Measurements from ENCODE around the gene HEPN1. TPM values are rescaled to one million over a fixed set of nuclear protein-coding genes. Genes with fewer than 3 reads are reported as not detected.
A peak's percentile ranks its signal among the peaks of the same experiment; 100 is the strongest.

HEPN1 gene
- total RNA-seq, 1 experiment from 2014 or later: not detected

DNA sequence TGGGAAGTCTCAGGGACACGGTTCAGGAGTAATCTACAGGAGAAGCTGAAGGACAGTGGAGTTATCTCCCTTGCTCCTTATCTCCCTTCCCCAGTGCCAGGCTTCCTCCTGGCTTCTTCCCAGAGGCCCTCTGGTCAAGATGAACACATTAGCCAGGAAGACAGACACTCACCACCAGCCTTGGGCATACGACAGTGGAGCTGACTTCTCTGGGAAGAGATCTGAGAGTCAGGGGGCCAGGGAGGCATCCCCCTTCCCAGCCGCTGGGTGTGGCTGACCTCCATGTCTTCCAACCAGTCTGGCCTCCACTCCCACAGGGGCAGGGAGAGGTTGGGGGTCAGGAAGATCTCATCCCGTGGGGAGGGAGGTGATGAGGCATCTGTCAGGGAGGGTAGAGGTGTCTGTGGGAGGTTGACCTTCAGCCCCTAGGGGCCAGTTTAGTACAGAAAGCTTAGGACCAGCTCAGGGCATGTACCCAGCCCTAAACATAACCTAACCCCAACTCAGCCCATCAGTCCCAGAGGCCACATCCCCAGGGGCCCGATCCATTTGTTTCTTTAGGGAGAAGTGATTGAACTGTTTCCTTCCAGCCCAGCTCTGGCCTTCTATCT is 34.1 kb upstream of the HEPN1 start:
- DNase-seq (ENCODE audit: low read depth): no peak

DNA sequence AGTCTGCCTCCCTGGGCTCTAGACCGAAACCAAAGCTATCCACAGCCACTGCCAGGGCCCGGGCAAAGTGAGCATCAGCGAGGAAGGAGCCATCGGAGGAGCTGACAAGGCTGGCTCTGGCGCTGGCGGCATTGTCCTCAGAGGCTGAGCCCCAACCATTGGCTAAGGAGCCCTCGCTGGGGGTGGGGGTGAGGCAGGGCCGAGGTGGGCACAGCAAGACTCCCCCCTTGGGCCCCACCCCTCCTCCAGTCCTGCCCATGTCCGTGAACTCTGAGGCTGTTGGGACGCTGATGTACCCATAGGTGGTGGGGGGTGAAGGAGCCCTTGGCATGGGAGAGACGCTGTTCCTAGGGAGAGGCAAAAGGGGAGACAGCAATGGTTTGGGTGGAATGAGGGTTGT is 32.6 kb upstream of the HEPN1 start:
- no peak for DNase-seq (ENCODE audit: low read depth)

DNA sequence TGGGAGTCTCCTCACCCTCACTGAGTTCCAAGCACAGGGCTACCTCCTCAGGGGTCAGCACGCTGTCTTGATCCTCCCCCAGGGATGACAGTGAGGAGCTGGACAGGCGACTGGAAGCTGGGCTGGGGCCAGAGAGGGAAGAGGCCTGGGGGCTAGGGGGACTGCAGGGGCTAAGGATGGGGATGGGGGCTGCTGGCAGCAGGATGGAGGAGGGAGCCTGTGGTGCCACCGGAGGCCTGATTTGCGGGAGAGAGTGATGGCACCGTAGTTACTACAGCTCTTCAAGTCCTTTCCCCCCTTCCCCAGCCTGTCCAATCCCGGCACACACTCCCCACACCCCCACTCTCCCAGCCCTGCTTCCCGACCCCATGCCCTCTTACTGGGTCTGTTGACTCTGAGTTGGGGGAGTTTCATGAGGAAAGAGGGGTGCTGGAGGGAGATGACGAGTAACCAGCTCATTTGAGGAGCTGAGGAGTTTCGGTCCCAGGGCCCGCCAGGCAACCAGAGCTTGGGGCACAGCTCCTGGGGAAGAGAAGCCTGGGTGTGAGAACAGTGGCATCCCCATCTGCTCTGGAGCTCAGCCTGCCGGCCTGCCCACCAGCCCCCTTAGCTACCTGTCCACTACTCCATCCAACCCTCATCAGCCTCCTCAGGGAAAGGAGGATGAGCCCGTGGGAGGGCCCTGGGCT is 31.9 kb upstream of the HEPN1 start:
- no peak for DNase-seq (ENCODE audit: low read depth)

DNA sequence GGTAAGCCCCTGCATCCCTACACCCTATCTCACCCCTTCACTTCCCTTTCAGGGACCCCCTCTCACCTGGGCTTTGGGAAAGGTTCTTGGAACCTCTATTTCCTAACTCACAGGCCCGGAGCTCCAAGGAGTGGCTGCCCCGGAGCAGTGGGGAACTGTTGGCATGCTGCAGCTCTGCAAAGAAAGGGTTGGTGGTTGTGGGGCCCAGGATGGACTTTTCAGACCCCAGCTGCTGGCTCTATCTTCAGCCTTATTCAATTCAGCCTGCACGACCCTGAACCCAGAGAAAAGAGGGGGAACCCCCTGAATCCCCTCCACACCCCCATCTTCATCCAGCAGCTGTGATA is 31.4 kb upstream of the HEPN1 start:
- DNase-seq (ENCODE audit: low read depth): no peak

DNA sequence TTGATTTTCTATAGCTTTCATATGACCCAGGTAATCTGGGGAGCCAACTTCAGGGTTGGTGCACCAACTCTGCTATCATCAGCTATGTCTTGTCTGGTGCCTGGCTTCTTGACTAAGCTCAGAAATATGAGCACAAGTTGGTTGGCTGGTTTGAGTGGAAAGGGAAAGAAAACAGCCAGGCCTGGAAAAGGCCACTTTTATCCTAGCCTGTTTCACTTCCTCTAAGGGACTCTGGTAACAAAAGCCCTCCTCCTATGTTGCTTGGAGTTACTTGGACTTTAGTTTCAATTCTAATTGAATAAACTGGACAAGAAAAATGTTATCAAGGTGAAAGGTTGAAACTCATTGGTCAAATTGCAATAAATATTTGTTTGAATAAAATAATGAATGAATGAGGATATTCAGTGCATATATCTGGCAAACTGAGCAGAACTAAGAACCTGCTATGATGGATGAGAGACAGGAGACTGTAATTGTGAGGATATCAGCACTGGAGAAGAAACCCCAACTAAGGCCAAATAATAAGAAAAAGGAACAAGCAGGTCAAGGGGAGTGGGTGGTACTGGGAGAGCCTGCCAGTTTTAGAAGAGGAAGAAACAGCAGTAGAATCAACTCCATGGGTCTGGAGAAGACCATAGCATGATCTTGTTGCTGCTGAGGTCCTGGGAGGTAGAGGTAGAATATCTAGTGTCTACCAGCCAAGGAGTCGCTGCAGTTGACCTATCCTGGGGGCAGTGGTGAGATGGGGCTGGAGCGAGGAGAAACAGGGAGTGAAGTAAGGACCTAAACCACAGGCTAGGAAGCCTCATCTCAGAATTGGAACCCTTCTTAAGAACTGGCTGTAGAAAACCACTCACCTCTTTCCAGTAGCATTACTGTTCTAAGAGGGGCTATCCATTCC is 29.6 kb upstream of the HEPN1 start:
- no peak for DNase-seq (ENCODE audit: low read depth)

DNA sequence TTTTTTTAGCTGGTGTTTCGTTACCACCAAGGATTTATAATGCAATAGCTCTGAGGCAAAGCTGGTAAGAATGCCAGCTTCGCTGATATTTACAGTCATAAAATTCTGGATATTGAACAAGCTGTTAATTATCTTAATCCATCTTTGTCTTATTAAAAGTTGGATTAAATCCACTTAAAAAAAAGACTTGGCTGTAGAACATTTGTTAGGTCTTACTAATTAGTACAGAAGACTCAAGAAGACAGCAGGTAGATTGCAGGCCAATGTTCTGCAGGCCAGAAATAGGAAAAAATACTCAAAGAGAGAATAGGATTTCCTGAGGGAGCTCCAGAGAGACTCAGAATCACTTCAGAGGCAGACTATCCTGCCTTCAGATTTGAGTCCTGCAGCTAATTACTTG is 28.9 kb upstream of the HEPN1 start:
- no peak for DNase-seq (ENCODE audit: low read depth)

DNA sequence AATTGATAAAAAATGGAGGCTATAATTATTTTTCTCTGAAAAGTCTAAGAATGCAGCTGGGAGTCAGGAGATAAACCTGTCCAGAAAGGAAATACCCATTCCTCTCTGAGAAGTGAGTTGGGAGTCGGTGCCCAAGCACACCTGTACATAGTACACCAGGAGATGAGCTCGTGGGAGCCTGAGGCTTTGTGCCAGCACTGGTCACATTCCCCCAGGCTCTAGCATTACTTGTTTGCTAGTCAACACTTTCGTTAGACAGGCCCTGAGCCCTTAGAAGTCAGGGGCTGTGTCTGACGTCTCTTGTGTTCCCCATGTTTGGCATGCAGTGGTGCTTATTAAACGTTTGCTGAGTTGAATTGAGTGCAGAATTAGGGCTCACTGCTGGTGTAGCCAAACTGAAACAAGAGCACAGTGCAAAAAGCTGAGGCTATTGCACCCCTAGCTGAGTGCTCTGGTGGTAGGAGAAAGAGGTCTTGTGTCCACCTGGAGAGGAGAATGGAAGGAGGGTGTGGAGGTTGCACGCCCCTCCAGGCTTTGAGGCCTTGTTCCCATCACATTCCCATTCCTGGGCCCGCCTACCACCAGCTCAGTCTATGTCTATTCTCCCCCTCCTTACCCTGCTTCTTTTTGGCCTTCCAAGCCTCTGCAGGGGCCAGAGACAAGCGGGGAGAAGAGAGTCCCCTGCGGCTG is 28.2 kb upstream of the HEPN1 start:
- DNase-seq (ENCODE audit: low read depth): no peak

DNA sequence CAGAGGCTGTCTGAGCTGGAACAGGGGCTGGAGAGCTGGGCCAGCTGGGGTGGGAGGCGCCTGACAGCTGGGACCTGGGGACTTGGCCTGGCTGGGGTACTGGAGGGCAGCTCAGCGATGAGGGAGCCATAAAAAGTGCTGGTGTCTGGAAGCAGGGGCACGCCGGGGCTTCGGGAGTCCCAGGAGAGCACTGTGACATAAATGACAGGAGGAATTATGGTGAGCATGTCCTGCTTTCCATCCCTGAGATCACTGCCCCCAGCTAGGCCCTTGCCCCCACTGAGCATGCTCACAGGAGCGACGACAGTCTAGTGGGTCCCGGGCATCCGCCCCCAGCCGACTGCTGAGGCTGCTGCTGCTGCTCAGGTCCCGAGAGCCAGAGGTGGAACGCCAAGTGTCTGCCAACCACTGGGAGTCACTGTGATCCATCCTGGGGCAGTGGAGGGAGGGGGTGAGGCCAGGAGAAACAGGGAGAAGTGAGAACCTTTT is 27.6 kb upstream of the HEPN1 start:
- DNase-seq (ENCODE audit: low read depth): no peak

DNA sequence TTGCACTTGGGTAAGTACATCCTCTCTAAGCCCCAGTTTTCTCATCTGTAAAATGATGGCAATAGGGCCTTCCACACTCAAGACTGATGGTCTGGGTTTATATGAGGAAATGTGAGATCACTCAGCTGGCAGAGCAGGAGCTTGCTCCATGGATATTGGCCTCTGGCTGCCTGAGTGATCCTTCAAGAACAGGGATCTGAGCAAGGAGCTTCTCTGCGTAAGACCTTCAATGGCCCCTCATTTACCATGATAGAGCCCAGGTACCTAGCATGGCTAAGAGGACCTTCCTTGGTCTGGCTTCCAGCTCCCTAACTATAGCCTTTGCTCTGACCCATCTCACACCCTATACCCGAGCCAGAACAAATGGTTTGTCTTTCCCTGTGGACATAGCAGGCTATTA is 26.9 kb upstream of the HEPN1 start:
- DNase-seq (ENCODE audit: low read depth): no peak

DNA sequence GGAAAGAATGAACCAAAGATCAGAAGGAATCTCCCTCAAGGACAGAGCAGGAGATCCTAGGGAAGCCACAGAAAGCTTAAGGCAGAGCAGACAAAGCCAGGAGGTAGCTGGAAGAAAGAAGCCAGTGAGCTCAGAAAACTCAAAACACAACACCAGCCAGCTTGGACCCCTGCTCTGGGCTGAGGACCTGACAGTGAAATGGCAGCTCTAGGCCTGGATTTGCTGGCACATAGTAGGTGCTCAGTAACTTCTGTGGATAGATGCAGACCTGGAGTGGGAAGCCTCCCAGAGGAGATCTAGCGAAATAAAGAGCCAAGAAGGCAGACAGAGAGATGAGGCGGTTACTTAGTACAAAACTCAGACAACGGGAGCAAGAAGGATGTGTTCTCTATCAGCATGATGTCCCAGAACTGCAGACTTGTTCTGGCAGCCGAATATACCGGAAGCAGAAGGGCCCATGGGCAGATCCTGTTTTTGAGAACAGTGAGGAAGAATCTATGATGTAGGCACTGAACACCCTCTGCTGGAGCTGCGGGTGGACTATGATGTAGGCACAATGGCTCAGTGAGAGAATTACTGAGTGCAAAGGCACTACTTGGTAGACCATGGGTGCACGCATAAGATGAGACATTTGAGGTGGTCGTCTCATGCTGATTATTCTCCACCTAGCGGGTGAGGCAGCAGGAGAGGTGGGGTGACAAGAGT is 26.1 kb upstream of the HEPN1 start:
- no peak for DNase-seq (ENCODE audit: low read depth)

DNA sequence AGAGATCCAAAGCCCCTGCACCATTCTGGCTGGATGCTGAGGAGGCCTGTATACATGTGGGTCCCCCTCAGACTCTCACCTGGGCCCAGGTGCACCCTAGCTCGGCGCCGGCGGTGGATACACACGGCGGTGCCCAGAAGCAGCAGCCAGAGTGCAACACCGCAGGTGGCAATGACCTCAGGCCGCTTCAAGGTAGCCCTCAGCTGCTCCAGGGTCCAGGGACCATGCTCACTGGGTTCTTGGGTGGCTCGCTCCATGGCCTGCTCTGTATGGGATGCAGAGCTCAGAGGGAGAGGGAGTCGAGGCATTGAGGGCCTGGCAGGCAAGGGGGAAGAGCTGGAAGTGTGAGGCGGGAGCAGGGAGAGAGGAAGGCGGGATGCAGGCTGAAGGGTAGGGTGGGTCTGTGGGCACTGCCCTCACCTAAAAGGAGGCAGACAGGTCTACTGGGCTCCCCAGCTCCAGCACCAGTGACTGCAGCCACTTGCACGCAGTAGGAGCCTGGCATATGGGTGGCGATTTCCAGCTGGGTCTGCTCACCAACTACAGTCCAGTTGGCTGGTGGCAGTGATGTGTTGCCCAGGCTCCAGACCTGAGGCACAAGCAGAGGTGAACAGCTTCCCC is 25.2 kb upstream of the HEPN1 start:
- no peak for DNase-seq (ENCODE audit: low read depth)

DNA sequence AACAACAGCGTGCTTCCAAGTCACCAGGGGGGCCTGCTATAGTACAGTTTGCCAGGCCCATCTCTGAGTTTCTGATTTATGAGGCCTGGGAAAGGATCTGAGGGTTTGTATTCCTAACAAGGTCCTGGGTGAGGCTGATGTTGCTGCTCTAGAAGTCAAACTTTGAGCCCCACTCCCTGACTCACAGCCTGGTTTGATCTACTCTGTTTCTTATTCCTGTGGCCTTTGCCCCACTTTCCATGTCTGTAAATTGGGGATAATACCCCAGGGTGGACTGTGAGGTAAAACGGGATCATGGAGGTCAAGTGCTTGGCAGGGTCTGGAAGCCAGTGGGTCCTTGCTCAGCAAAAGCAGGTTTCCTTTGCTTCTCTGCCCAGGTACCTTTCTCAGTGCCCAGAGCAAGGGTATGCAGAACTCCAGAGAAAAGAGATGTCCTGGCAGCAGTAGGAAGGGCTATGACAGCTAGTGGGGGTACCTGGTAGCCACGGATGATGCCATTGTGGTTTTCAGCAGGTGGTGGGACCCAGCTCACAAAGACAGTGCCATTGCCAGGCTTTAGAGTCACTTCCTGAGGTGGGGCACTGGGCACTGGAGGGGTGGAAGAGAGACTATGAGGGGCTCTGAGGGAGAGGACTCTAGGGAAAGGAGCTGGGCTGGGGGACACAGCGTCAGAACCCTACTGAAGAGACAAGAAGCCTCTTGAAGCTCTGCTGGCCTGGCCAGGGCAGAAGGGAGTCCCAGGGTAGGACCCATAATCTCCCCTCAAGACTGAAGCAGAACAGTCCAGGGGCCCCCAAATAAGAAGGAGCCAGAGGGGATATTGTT is 24.2 kb upstream of the HEPN1 start:
- DNase-seq (ENCODE audit: low read depth): no peak

DNA sequence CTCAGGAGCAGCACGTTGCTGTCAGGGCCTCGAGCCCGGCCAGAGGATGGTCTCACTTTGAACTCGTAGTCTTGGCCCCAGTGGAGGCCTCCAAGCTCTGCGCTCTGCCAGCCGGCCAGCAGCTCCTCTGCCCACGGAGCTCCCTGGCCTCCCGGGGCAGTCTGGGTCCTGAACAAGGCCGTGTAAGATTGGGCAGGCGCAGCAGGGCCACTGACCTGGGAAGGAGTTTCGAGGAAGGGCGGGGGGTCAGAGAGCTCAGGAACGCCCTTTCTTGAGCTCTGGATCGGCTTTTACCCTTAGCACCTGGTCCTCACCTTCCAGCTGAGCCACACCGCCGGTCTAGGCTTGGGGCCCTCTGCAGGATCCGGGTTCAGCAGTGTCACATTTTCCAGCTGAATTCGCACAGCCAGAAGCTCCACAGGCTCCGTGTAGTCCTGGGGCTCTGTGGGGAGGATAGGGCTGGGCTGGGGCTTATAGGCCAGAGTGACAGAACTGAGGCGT is 23.5 kb upstream of the HEPN1 start:
- DNase-seq (ENCODE audit: low read depth): no peak

DNA sequence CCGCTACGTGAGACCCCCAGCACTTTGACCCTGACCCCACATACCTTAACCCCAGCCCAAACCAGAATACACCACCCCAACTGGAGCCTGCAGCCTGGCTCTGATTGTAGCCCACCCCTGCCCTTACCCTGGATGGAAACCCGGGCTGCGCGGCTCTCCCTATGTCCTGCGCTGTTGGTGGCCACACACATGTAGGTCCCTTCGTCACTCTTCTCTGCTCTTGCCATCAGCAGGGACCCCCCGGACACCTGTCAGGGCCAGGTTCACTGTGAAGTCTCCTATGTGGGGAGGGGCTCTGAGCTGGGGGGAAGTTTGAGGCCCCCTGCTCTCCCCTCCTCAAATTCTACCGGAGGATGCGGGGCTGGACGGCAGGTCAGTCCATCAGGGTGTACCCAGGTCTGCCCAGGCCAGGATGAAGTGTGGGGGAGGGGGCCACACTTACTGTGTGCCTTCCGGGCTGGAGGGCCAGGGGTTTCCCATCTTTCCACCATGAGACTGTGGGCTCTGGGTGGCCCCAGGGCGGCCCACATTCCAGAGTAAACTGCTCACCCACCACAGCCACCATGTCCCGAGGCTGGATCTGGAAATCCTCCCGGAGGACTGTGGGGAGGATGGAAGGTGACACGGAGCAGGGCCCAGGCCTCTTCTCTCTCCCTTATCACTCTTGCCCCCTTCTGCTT is 22.8 kb upstream of the HEPN1 start:
- peak; percentile 66 for DNase-seq (ENCODE audit: low read depth)

DNA sequence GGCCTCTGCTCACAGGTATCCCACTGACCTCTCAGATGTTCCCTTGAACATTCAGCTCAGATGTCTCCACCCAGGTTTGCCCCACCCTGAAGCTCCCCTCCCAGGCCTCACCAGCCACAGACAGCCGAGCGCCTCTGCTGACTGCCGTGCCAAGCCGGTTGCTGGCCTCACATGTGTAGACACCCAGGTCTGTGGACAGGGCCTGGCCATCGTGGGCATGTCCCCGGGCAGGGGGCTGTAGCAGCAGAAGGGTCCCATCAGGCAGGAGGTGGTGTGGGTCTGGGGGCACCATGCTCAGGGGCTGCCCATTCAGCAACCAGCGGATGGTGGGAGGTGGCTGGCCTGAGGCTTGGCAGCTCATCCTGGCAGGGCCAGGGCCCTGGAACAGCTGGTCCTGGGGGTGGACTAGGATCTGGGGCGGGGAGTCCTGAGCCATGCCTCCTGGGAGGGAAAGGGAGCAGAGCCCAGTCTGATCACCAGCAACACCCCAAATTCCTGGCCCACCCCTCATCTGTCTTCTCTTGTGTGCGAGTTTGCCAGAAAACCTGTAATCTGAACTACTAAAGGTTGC is 22.1 kb upstream of the HEPN1 start:
- DNase-seq (ENCODE audit: low read depth): no peak

DNA sequence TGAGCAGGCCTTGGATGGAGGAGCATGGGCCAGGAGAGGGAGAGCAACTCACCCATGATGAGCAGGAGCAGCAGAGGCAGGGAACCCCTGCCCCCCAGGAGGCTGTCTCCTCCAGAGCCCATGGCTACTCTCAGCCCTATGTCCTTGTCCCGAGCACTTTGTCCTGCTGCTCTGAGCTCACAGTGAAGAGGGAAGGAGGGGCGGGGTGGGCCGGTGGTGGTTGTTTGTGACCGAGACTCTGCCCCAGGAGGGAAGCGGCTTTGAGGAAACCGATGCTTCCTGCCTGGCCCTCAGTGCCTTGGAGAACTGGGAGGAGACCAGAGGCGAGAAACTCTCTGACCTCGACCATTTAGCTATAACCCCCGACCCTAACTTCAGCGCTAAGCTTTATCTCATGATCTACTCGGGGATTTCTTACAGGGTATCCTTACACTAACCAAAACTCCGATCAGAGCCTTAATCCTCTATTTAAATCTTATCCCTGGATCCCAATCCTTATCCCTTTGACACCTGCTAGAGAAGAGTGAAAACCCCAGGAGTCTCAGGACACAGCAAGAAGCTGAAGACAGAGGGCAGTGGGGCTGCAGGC is 21.3 kb upstream of the HEPN1 start, which contains the start of gene ROBO4:
ROBO4 (minus strand) TSS at position 192 of the 589 bp plus-strand sequence; CDS start at position 122, 70 bp downstream.
- DNase-seq (ENCODE audit: low read depth): no peak

DNA sequence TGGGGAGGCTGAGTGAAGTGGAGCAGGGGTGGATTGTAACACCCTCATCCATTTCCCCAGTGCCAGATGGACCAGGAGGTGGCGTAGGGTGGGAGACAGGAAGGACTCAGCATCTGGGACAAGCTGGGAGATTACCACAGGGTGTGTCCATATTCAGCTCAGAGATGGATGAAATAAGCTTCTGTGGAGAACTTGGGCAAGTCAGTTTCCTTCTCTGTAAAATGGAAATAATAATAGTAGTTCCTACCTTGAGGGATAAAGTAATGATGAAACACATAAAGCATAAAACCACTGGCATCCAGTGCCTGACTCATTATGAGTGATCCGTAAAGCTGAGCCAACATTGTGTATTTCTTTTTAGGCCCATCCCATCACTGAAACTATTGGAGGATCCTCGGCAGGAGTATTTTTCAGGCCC is 20.8 kb upstream of the HEPN1 start:
- peak; percentile 86 for DNase-seq (ENCODE audit: low read depth)

DNA sequence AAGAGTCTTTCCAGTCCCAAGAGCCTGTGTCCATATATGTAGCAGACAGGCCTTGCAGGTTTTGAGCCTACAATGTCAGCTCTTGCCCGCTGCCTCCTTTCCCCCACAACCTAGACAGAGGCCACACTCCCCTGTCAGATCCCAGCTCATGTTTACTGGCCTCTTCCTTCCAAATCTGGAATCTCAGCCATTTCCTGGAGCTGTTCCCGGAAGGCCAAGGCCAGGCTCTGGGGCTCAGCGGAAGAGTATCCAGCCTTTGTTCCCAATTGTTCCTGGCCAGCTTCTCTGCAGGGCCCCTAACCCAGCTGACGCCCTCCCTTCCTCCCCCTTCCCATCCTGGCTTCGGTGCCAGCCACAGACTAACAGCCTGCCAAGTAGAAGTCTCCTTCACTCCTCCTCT is 20.3 kb upstream of the HEPN1 start:
- peak; percentile 72 for DNase-seq (ENCODE audit: low read depth)
